A549 (cell line): ENCODE results near the gene KAT7.

Source experiments
- CTCF ChIP-seq: fragments of >200 bp; sonication (Bioruptor Twin); formaldehyde crosslinking; IDR thresholded peaks from 3 replicates; pipeline ENCODE4 v1.5.1; 2016
- POLR2A ChIP-seq: IDR thresholded peaks from 2 replicates; pipeline ENCODE4 v1.6.1; 2012; ENCODE audit warnings: mild to moderate bottlenecking, low read length
- RNF2 ChIP-seq: fragments of 200-600 bp; sonication (generic); IDR thresholded peaks from 2 replicates; pipeline ENCODE4 v1.6.1; 2016; ENCODE audit warnings: low read depth, mild to moderate bottlenecking, antibody characterized with exemption, moderate library complexity, borderline replicate concordance

- TF ChIP-seq POLR2A (no peak), CTCF (no peak), RNF2 (no peak)
Measured at GRCh38 chr17:49866882-49867413, 78.5 kb downstream of the KAT7 start.
